H1 (cell line): ENCODE measurements around the gene PTPN22. TPM values are rescaled to one million over a fixed set of nuclear protein-coding genes. Genes with fewer than 3 reads are reported as not detected.
A peak's percentile ranks its signal among the peaks of the same experiment; 100 is the strongest.

ENCODE experiments used
- CTCF ChIA-PET: fragments of 300-600 bp; sonication (Branson Sonifier 250); formaldehyde crosslinking; loops from one replicate; lab custom pipeline; 2021; ENCODE audit not compliant: partially characterized antibody; lab: Charles Lee
- POLR2A ChIA-PET: fragments of 300-600 bp; sonication (Branson Sonifier 250); formaldehyde crosslinking; loops from one replicate; lab custom pipeline; 2021; ENCODE audit warnings: inconsistent platforms; ENCODE audit not compliant: partially characterized antibody; lab: Charles Lee
- DNase-seq, 2 experiments: peaks; one replicate each; pipeline versions ENCODE4 v3.0.0 to v3.0.0-alpha.2; 2010 to 2022; ENCODE audit warnings: low spot score in 2 of 2, low read depth in 1 of 2, mixed read lengths in 1 of 2
- FAIRE-seq: peaks from 2 replicates; lab custom pipeline; 2011; peaks lifted over from hg19 to GRCh38; lab: Jason Lieb, UNC
- H2AFZ ChIP-seq: 2 replicates; pipeline ENCODE4 v1.8.1; 2012; ENCODE audit warnings: low read length, inconsistent platforms
- H2AK5ac ChIP-seq: 2 replicates; pipeline ENCODE4 v1.6.1; 2013; ENCODE audit warnings: low read depth, low read length
- H2BK120ac ChIP-seq: replicated peaks from 2 replicates; pipeline ENCODE3; 2013; ENCODE audit warnings: low read depth, low read length, inconsistent platforms
- H2BK12ac ChIP-seq: 2 replicates; pipeline ENCODE4 v1.6.1; 2013; ENCODE audit warnings: low read depth, low read length
- H2BK15ac ChIP-seq: 2 replicates; pipeline ENCODE4 v1.6.1; 2013; ENCODE audit warnings: low read length
- H2BK20ac ChIP-seq: 2 replicates; pipeline ENCODE4 v1.6.1; 2013; ENCODE audit warnings: low read length
- H2BK5ac ChIP-seq: 2 replicates; pipeline ENCODE4 v1.6.1; 2013; ENCODE audit warnings: low read depth, low read length
- H3K14ac ChIP-seq: 2 replicates; pipeline ENCODE4 v1.6.1; 2013; ENCODE audit warnings: inconsistent platforms; ENCODE audit not compliant: insufficient read length
- H3K18ac ChIP-seq: 2 replicates; pipeline ENCODE4 v1.6.1; 2013; ENCODE audit warnings: low read length; ENCODE audit errors: extremely low read depth
- H3K23ac ChIP-seq: 2 replicates; pipeline ENCODE4 v1.6.1; 2013; ENCODE audit warnings: inconsistent platforms; ENCODE audit not compliant: insufficient read length
- H3K23me2 ChIP-seq: 2 replicates; pipeline ENCODE4 v1.6.1; 2013; ENCODE audit warnings: low read depth, low read length
- H3K27ac ChIP-seq: 2 replicates; pipeline ENCODE4 v1.6.1; 2011; ENCODE audit warnings: low read depth, low read length, inconsistent platforms
- H3K27me3 ChIP-seq, 4 experiments: replicated peaks in 1 of 4; 1 replicate in 1 of 4; 2 replicates in 3 of 4; pipeline versions ENCODE4 v1.6.1 to v1.8.1; 2011 to 2013; ENCODE audit warnings: low read length in 3 of 4, mild to moderate bottlenecking in 3 of 4, inconsistent platforms in 2 of 4, mixed read lengths in 2 of 4, moderate library complexity in 1 of 4; ENCODE audit not compliant: control insufficient read depth in 3 of 4, insufficient read depth in 3 of 4; ENCODE audit errors: extremely low read depth in 1 of 4
- H3K36me3 ChIP-seq, 4 experiments: 2 replicates each; pipeline versions ENCODE4 v1.6.1 to v1.8.1; 2011 to 2013; ENCODE audit warnings: mild to moderate bottlenecking in 4 of 4, low read length in 3 of 4, moderate library complexity in 2 of 4, control low read depth in 1 of 4, inconsistent platforms in 1 of 4; ENCODE audit not compliant: insufficient read depth in 4 of 4, control insufficient read depth in 2 of 4
- H3K4ac ChIP-seq: replicated peaks from 2 replicates; pipeline ENCODE3; 2013; ENCODE audit warnings: low read length, low read depth, mixed read lengths, inconsistent platforms; ENCODE audit not compliant: insufficient read length
- H3K4me1 ChIP-seq, 4 experiments: replicated peaks in 1 of 4; 1 replicate in 1 of 4; 2 replicates in 3 of 4; pipeline versions ENCODE4 v1.6.1 to v1.8.1; 2011 to 2013; ENCODE audit warnings: low read length in 3 of 4, inconsistent platforms in 2 of 4, mixed read lengths in 1 of 4; ENCODE audit not compliant: insufficient read depth in 4 of 4, control insufficient read depth in 3 of 4
- H3K4me2 ChIP-seq, 2 experiments: 2 replicates each; pipeline versions ENCODE4 v1.6.1 to v1.8.1; 2011 to 2013; ENCODE audit warnings: low read depth in 2 of 2, low read length in 2 of 2, control low read depth in 1 of 2, inconsistent platforms in 1 of 2, mild to moderate bottlenecking in 1 of 2; ENCODE audit not compliant: insufficient read depth in 1 of 2
- H3K4me3 ChIP-seq, 4 experiments: fragments of 200-600, 300-600 bp in 1 of 4; sonication (generic), shearing (Covaris generic), sonication (Bioruptor Twin) in 1 of 4; 2 replicates each; pipeline versions ENCODE4 v1.5.1 to v1.8.1; 2011 to 2016; ENCODE audit warnings: low read length in 4 of 4, low read depth in 3 of 4, control low read depth in 2 of 4, inconsistent platforms in 2 of 4, mild to moderate bottlenecking in 2 of 4, mixed read lengths in 1 of 4, moderate library complexity in 1 of 4; ENCODE audit not compliant: insufficient read depth in 2 of 4; ENCODE audit errors: extremely low read depth in 1 of 4
- H3K56ac ChIP-seq: replicated peaks from 2 replicates; pipeline ENCODE3; 2013; ENCODE audit warnings: low read depth, mild to moderate bottlenecking, mixed read lengths, low read length, inconsistent platforms; ENCODE audit not compliant: insufficient read length
- H3K79me1 ChIP-seq: 2 replicates; pipeline ENCODE4 v1.6.1; 2013; ENCODE audit warnings: low read depth, low read length, control low read depth
- H3K79me2 ChIP-seq, 2 experiments: 2 replicates each; pipeline versions ENCODE4 v1.6.1 to v1.8.1; 2012 to 2013; ENCODE audit warnings: low read length in 2 of 2, mild to moderate bottlenecking in 2 of 2, inconsistent platforms in 1 of 2; ENCODE audit not compliant: insufficient read depth in 2 of 2, control insufficient read depth in 1 of 2
- H3K9ac ChIP-seq, 4 experiments: replicated peaks in 1 of 4; 1 replicate in 1 of 4; 2 replicates in 3 of 4; pipeline versions ENCODE4 v1.6.1 to v1.8.1; 2011 to 2013; ENCODE audit warnings: low read depth in 3 of 4, low read length in 3 of 4, control low read depth in 2 of 4, mild to moderate bottlenecking in 2 of 4, moderate library complexity in 2 of 4, inconsistent platforms in 1 of 4; ENCODE audit errors: extremely low read depth in 1 of 4
- H3K9me3 ChIP-seq, 2 experiments: 2 replicates each; pipeline versions ENCODE4 v1.6.1 to v1.8.1; 2012 to 2013; ENCODE audit warnings: mild to moderate bottlenecking in 2 of 2, moderate library complexity in 2 of 2, control low read depth in 1 of 2, inconsistent platforms in 1 of 2, low read depth in 1 of 2, low read length in 1 of 2, mixed read lengths in 1 of 2; ENCODE audit not compliant: insufficient read depth in 2 of 2
- H4K20me1 ChIP-seq, 2 experiments: replicated peaks in 1 of 2; 2 replicates each; pipeline versions ENCODE3 to v1.8.1; 2011 to 2013; ENCODE audit warnings: inconsistent platforms in 2 of 2, low read length in 2 of 2, mild to moderate bottlenecking in 1 of 2; ENCODE audit not compliant: insufficient read depth in 2 of 2, control insufficient read depth in 1 of 2
- H4K5ac ChIP-seq: 2 replicates; pipeline ENCODE4 v1.6.1; 2013; ENCODE audit warnings: low read length, low read depth, mixed read lengths, inconsistent platforms; ENCODE audit not compliant: insufficient read length
- H4K8ac ChIP-seq: 2 replicates; pipeline ENCODE4 v1.8.0; 2013; ENCODE audit warnings: mild to moderate bottlenecking, moderate library complexity, low read length, inconsistent platforms; ENCODE audit not compliant: insufficient read depth; ENCODE audit errors: extremely low read depth
- H4K91ac ChIP-seq: replicated peaks from 2 replicates; pipeline ENCODE3; 2013; ENCODE audit warnings: low read length, mixed read lengths, inconsistent platforms; ENCODE audit not compliant: insufficient read length
- CTBP2 ChIP-seq: IDR thresholded peaks from 2 replicates; pipeline ENCODE4 v1.7.0; 2011; ENCODE audit warnings: borderline replicate concordance, mild to moderate bottlenecking, moderate library complexity, mixed read lengths, low read length; ENCODE audit not compliant: insufficient read depth, insufficient read length
- E2F6 ChIP-seq: IDR thresholded peaks from 2 replicates; pipeline ENCODE4 v1.6.1; 2012; ENCODE audit warnings: inconsistent platforms
- WGBS, 2 experiments: shearing (Covaris generic) in 1 of 2; methylation state at CpG; one replicate each; pipeline versions ENCODE4 v1.1.6 to v1.1.7; 2013 to 2015; ENCODE audit warnings: low lambda C conversion rate in 2 of 2, mixed read lengths in 2 of 2, inconsistent platforms in 1 of 2, low coverage in 1 of 2, missing lambda C conversion rate in 1 of 2; ENCODE audit not compliant: insufficient replicate concordance in 2 of 2, insufficient coverage in 1 of 2, insufficient read length in 1 of 2; ENCODE audit errors: extremely low coverage in 1 of 2, missing lambda C conversion rate in 1 of 2; 5-methylcytosine and 5-hydroxymethylcytosine counted together
- polyA plus RNA-seq, 7 experiments: library from polyadenylated mRNA; depleted of rRNA in 3 of 7; stranded (reverse) in 5 of 7; unstranded in 2 of 7; fragments of >200 nt in 5 of 7; fragments of 200-250 nt in 2 of 7; gene quantifications; 1 replicate in 5 of 7; 2 replicates in 1 of 7; 4 replicates in 1 of 7; pipeline versions ENCODE4 v1.2.1 to v1.2.3, GENCODE V29; 2011 to 2013; ENCODE audit warnings: missing spikeins in 2 of 7, mixed read lengths in 2 of 7
- total RNA-seq: library from RNA; stranded (reverse); fragmentation: NEBNext Ultra II Directional; extraction: Animal tissue kit (Norgen Biotek cat#: 25700); gene quantifications from 2 replicates; pipeline ENCODE4 v1.2.1, GENCODE V29; 2021

The PTPN22 gene
- total and polyA plus RNA-seq, 2 of the 8 experiments (the other 6 are each of a cell fraction or from before 2014, with no cell fraction given): not detected

- Histone ChIP-seq H2BK15ac (no peak overlapping the region), H2BK5ac (no peak overlapping the region), H3K4me2 (no peak overlapping the region), H4K20me1 (no peaks in the 10 kb centered on the region), H2AFZ (no peak overlapping the region), H4K5ac (no peak overlapping the region), H3K18ac (no peak overlapping the region), H3K4me1 (peaks cover 0 to 8% (median 3%) of the 10 kb centered on the region in 4 experiments; a peak in 3 of 7 replicates), H3K27me3 (peaks cover 0 to 1% (median 0%) of the 10 kb centered on the region in 4 experiments; a peak in 1 of 7 replicates), H3K23ac (no peak overlapping the region), H3K79me1 (no peaks in the 10 kb centered on the region), H3K27ac (0 out of 2 replicates have a peak overlapping the region, but pooled peaks have one; percentile 18), H2AK5ac (no peak overlapping the region), H4K8ac (no peak overlapping the region), H2BK120ac (no peak overlapping the region), H3K23me2 (no peaks in the 10 kb centered on the region; the same call in 1 of the 2 replicates), H4K91ac (no peak overlapping the region), H3K4ac (peak overlapping the region; percentile 75), H2BK20ac (no peak overlapping the region), H2BK12ac (no peak overlapping the region), H3K9me3 (no peaks in the 10 kb centered on the region), H3K36me3 (peaks cover 0 to 18% (median 6%) of the 10 kb centered on the region in 4 experiments; a peak in 6 of 8 replicates), H3K9ac (no peak overlapping the region), H3K79me2 (no peaks in the 10 kb centered on the region), H3K56ac (no peak overlapping the region), H3K4me3 (no peak overlapping the region), H3K14ac (no peak overlapping the region)
- DNase-seq (no peak), FAIRE-seq (no peak)
- WGBS, 2 experiments: 92% methylated on average over 2 of the region's 2 CpGs; no CpG with 5 or more reads in 1 of the 2 experiments
- POLR2A ChIA-PET: no interaction called here
- CTCF ChIA-PET: no interaction called here
- TF ChIP-seq CTBP2 (no peak), E2F6 (no peak)
These were observed 105.9 kb downstream of the PTPN22 start for GRCh38 chr1:113765306-113766230.
